ENCODE data around the gene HAGHL.

GRCh38 chr16:685967-686366 is 40.9 kb upstream of the HAGHL start:
- peak; percentile 25 for TF ChIP-seq CTCF (IDR thresholded peaks at IDR 0.05; ENCODE audit: poor library complexity)
- TF ChIP-seq EZH2 (IDR thresholded peaks at IDR 0.05; ENCODE audit: borderline replicate concordance) = no peak
